Stimulated activated CD8-positive, alpha-beta memory T cell treated with anti-CD3 and anti-CD28 coated beads, Interleukin-12 subunit alpha, Interleukin-12 subunit beta, amount 100 ng/mL, for 1 hour (primary cell): ENCODE results near the gene AWAT2.

ENCODE experiments used
- DNase-seq: peaks from one replicate; pipeline ENCODE4 v3.0.0-alpha.2; 2020; ENCODE audit warnings: low read depth

The AWAT2 gene

GRCh38 chrX:70042399-70043371, 7.1 kb downstream of the AWAT2 start:
- no peak for DNase-seq

GRCh38 chrX:70041993-70042392, 7.7 kb downstream of the AWAT2 start:
- no peak for DNase-seq

- DNase-seq = no peak
Measured at GRCh38 chrX:70039758-70040157, 10.0 kb downstream of the AWAT2 start.

GRCh38 chrX:70038951-70039350, 10.8 kb downstream of the AWAT2 start:
- no peak for DNase-seq

GRCh38 chrX:70038515-70038914, 11.2 kb downstream of the AWAT2 start:
- DNase-seq = no peak

GRCh38 chrX:70034646-70035045, 15.1 kb downstream of the AWAT2 start:
- no peak for DNase-seq

- DNase-seq = no peak
Measured at GRCh38 chrX:70033348-70034051, 16.2 kb downstream of the AWAT2 start.

- DNase-seq = no peak
Measured at GRCh38 chrX:70032792-70033191, 16.9 kb downstream of the AWAT2 start.

GRCh38 chrX:70030301-70030767, 19.4 kb downstream of the AWAT2 start:
- peak; percentile 4 for DNase-seq

GRCh38 chrX:70029863-70030262, 19.9 kb downstream of the AWAT2 start:
- DNase-seq = no peak

GRCh38 chrX:70026851-70027200, 22.9 kb downstream of the AWAT2 start:
- DNase-seq = no peak

GRCh38 chrX:70026112-70026850, 23.5 kb downstream of the AWAT2 start:
- DNase-seq = no peak

GRCh38 chrX:70025464-70025863, 24.3 kb downstream of the AWAT2 start:
- no peak for DNase-seq

- no peak for DNase-seq
Measured at GRCh38 chrX:70022616-70023015, 27.1 kb downstream of the AWAT2 start.

- DNase-seq = no peak
Measured at GRCh38 chrX:70016513-70016912, 33.2 kb downstream of the AWAT2 start.

- no peak for DNase-seq
Measured at GRCh38 chrX:70013466-70014381, 36.0 kb downstream of the AWAT2 start.

- DNase-seq = no peak
Measured at GRCh38 chrX:70012756-70013155, 37.0 kb downstream of the AWAT2 start.

GRCh38 chrX:70009970-70010369, 39.8 kb downstream of the AWAT2 start:
- no peak for DNase-seq

GRCh38 chrX:70009049-70009448, 40.7 kb downstream of the AWAT2 start:
- no peak for DNase-seq

GRCh38 chrX:70007946-70008345, 41.8 kb downstream of the AWAT2 start:
- no peak for DNase-seq

- no peak for DNase-seq
Measured at GRCh38 chrX:70001708-70002341, 47.9 kb downstream of the AWAT2 start.
